ENCODE results near the gene C1orf115. TPM values are rescaled to one million over a fixed set of nuclear protein-coding genes. Genes with fewer than 3 reads are reported as not detected.

Gene C1orf115
- total and polyA plus RNA-seq, 2 of the 4 experiments (the other 2 are of a cell fraction) = 0.07 to 0.18 TPM

DNA sequence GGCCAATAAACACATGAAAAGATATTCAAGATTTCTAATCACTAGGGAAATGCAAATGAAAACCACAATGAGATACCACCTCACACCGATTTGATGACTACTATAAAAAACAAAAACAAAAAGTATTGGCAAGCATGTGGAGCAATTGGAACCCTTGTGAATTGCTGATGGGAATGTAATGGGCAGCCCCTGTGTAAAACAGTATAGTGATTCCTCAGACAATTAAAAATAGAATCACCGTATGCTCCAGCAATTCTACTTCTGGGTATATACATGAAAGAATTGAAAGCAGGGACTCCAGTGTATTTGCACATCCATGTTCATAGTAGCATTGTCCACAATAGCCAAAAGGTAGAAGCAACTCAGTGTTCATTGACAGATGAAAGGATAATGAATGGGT is 12.9 kb upstream of the C1orf115 start:
- Histone ChIP-seq H4K20me1 (ENCODE audit: insufficient read depth, low read length) (no peaks in the 10 kb centered on the region), H3K14ac (replicated peaks; ENCODE audit: low read depth, low read length) (no peak overlapping the region), H4K91ac (ENCODE audit: insufficient read depth, low read depth, low read length) (no peak overlapping the region), H2BK120ac (ENCODE audit: low read depth, low read length) (no peak overlapping the region), H3K27me3 (ENCODE audit: control insufficient read depth, insufficient read depth, low read length) (peaks cover 3% of the 10 kb centered on the region; the same call in 1 of the 2 replicates), H2BK20ac (ENCODE audit: low read depth, low read length) (no peak overlapping the region), H3K9ac (ENCODE audit: low read depth, low read length) (no peak overlapping the region), H3K23ac (ENCODE audit: low read depth, low read length) (no peak overlapping the region), H2BK5ac (ENCODE audit: low read depth, low read length, poor library complexity, severe bottlenecking) (no peak overlapping the region), H3K4me1 (ENCODE audit: control insufficient read depth, insufficient read depth, low read length) (no peaks in the 10 kb centered on the region), H4K5ac (ENCODE audit: low read depth, low read length) (no peak overlapping the region), H2AK9ac (replicated peaks; ENCODE audit: low read depth, low read length, poor library complexity) (no peak overlapping the region), H3K9me3 (ENCODE audit: control insufficient read depth, insufficient read depth, low read length) (no peaks in the 10 kb centered on the region), H3K79me1 (ENCODE audit: low read depth in 1 of 2, low read length in 2 of 2) (no peaks in the 10 kb centered on the region), H3K4me3 (ENCODE audit: insufficient read depth, low read depth, low read length) (no peak overlapping the region), H4K8ac (ENCODE audit: low read depth in 2 of 2, low read length in 2 of 2) (no peak overlapping the region), H3K18ac (ENCODE audit: low read depth, low read length) (no peak overlapping the region), H2AK5ac (ENCODE audit: low read depth, low read length) (no peak overlapping the region), H3K4me2 (ENCODE audit: low read depth, low read length) (no peak overlapping the region), H3K36me3 (ENCODE audit: control insufficient read depth, insufficient read depth, low read length) (no peaks in the 10 kb centered on the region), H3K9me1 (ENCODE audit: insufficient read depth, low read length) (no peaks in the 10 kb centered on the region), H3K4ac (ENCODE audit: low read depth, low read length) (no peak overlapping the region), H3K27ac (ENCODE audit: insufficient read depth, low read length) (no peak overlapping the region), H2AFZ (replicated peaks; ENCODE audit: low read length, poor library complexity) (no peak overlapping the region), H3K56ac (ENCODE audit: extremely low read depth, insufficient read depth, low read length) (no peak overlapping the region), H2BK15ac (ENCODE audit: low read depth, low read length) (no peak overlapping the region)
- no TSS peak for BruUV-seq (replicated peaks)
- ATAC-seq (ENCODE audit: low read depth) = no peak
- no peak for TF ChIP-seq MAZ (IDR thresholded peaks at IDR 0.05; ENCODE audit: borderline replicate concordance, low read depth, low read length)
- TF ChIP-seq, protein P1, sequence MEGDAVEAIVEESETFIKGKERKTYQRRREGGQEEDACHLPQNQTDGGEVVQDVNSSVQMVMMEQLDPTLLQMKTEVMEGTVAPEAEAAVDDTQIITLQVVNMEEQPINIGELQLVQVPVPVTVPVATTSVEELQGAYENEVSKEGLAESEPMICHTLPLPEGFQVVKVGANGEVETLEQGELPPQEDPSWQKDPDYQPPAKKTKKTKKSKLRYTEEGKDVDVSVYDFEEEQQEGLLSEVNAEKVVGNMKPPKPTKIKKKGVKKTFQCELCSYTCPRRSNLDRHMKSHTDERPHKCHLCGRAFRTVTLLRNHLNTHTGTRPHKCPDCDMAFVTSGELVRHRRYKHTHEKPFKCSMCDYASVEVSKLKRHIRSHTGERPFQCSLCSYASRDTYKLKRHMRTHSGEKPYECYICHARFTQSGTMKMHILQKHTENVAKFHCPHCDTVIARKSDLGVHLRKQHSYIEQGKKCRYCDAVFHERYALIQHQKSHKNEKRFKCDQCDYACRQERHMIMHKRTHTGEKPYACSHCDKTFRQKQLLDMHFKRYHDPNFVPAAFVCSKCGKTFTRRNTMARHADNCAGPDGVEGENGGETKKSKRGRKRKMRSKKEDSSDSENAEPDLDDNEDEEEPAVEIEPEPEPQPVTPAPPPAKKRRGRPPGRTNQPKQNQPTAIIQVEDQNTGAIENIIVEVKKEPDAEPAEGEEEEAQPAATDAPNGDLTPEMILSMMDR (conservative IDR thresholded peaks at IDR 0.05; ENCODE audit: low read depth, low read length) = no peak
- TF ChIP-seq CEBPB (IDR thresholded peaks at IDR 0.05; ENCODE audit: low read depth, low read length) = no peak
- TF ChIP-seq POLR2A (IDR thresholded peaks at IDR 0.05; ENCODE audit: low read depth, low read length) = no peak
- TF ChIP-seq, protein P2, sequence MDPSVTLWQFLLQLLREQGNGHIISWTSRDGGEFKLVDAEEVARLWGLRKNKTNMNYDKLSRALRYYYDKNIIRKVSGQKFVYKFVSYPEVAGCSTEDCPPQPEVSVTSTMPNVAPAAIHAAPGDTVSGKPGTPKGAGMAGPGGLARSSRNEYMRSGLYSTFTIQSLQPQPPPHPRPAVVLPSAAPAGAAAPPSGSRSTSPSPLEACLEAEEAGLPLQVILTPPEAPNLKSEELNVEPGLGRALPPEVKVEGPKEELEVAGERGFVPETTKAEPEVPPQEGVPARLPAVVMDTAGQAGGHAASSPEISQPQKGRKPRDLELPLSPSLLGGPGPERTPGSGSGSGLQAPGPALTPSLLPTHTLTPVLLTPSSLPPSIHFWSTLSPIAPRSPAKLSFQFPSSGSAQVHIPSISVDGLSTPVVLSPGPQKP (IDR thresholded peaks at IDR 0.05; ENCODE audit: borderline replicate concordance, low read depth, low read length) = no peak
- TF ChIP-seq, protein P3, sequence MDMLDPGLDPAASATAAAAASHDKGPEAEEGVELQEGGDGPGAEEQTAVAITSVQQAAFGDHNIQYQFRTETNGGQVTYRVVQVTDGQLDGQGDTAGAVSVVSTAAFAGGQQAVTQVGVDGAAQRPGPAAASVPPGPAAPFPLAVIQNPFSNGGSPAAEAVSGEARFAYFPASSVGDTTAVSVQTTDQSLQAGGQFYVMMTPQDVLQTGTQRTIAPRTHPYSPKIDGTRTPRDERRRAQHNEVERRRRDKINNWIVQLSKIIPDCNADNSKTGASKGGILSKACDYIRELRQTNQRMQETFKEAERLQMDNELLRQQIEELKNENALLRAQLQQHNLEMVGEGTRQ (IDR thresholded peaks at IDR 0.05; ENCODE audit: low read depth, low read length) = no peak
- POLR2A ChIA-PET (ENCODE audit: unreplicated experiment) = no interaction called here
- CTCF ChIA-PET = no interaction called here
- in situ Hi-C loops (cut with MboI; ENCODE audit: low sequenced_read_pairs) (no loop called here), dilution Hi-C loops (cut with HindIII; ENCODE audit: low sequenced_read_pairs, unreplicated experiment) (no loop called here), intact Hi-C loops (cut with micrococcal nuclease) (no loop called here)
- WGBS, 2 experiments (ENCODE audit: extremely low coverage in 2 of 2, insufficient read length in 1 of 2) = no CpG with 5 or more reads among the region's 2 CpGs
- no peak for DNase-seq
